T-helper 1 cell treated with Interleukin-12 subunit alpha and Interleukin-12 subunit beta and Interleukin-4 antibody, amounts not matched to agents 30 μg/mL and 1 μg/mL, for 36 hours (primary cell): ENCODE results near the gene PCGF2.

ENCODE experiments used
- H3K27ac Mint-ChIP-seq: one replicate; pipeline ENCODE4 v1.8.0; 2021; ENCODE audit warnings: mild to moderate bottlenecking, mixed read lengths
- H3K27me3 Mint-ChIP-seq: one replicate; pipeline ENCODE4 v1.8.0; 2021; ENCODE audit warnings: low read depth, mixed read lengths
- H3K36me3 Mint-ChIP-seq: one replicate; pipeline ENCODE4 v1.8.0; 2021; ENCODE audit warnings: low read depth, mixed read lengths
- H3K4me1 Mint-ChIP-seq: one replicate; pipeline ENCODE4 v1.8.0; 2021; ENCODE audit warnings: low read depth, mixed read lengths
- H3K4me3 Mint-ChIP-seq: one replicate; pipeline ENCODE4 v1.8.0; 2021; ENCODE audit warnings: mild to moderate bottlenecking, moderate library complexity, mixed read lengths
- H3K9me3 Mint-ChIP-seq: one replicate; pipeline ENCODE4 v1.8.0; 2021; ENCODE audit warnings: mixed read lengths

Gene PCGF2

DNA sequence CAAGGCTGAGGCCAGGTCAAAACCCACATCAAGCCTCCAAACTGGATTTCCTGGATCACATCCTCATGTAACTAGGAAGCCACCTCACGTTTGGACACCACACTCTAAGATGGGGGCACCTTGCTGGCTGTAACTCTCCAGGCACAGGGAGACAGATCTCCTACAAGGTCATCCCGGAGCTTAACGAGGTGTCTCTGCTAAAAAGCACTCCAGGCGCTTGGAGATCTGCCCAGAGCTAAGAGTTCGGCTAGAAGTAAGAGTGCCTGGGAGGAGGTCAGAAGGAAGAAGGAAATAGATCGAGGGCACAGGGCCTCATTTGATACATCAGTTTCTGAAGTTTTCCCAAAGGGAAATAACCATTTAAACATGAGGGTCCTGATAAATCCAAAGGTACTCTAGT is 20.3 kb upstream of the PCGF2 start:
- H3K27me3 Mint-ChIP-seq, result no peaks in the 10 kb centered on the region
- no peaks in the 10 kb centered on the region for H3K9me3 Mint-ChIP-seq
- H3K4me3 Mint-ChIP-seq, result no peak overlapping the region
- no peak overlapping the region for H3K27ac Mint-ChIP-seq
- H3K36me3 Mint-ChIP-seq, result peaks cover 52% of the 10 kb centered on the region
- H3K4me1 Mint-ChIP-seq, result no peaks in the 10 kb centered on the region

DNA sequence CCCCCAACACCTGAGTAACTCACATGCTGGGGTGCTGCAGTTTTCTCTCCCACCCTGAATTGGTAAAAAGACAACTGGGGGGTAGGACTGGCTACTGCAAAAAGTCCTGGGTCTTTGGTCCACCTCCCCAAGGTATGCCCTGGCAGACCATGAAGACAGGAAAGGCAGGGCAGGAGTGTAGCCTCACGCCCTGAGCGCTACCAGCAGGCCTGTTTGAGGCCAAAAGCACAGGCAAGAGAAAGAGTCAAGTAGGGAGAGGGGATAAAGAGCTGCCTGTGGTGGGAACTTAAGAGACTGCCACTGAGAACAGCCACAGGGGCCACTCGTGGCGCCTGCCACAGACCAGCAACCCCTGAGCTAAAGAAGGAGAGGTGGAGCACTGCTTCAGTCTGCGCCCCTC is 18.2 kb upstream of the PCGF2 start:
- Mint-ChIP-seq H3K36me3 (peaks cover 52% of the 10 kb centered on the region), H3K4me3 (no peak overlapping the region), H3K4me1 (peaks cover 6% of the 10 kb centered on the region), H3K27ac (no peak overlapping the region), H3K27me3 (no peaks in the 10 kb centered on the region), H3K9me3 (no peaks in the 10 kb centered on the region)

- no peak overlapping the region for H3K27ac Mint-ChIP-seq
These were observed 14.1 kb upstream of the PCGF2 start for GRCh38 chr17:38762231-38762630.

DNA sequence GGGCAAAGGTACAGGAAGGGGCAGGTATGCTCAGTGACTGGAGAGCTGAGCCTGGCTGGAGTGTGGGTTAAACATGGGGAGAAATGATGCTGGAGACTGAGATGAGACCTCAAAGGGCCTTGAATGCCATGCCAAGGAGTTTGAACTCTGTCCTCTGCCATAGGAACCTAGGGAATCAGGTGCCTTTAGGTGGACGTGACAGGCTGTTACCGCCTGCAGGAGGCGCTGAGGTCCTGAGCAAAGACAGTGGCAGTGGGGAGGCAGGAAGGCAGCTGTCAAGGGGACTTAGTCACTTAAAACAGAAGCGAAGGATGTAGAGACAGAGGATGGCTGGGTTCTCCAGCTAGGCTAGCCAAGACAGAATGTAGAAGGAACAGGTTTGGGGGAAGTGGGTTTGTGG is 13.5 kb upstream of the PCGF2 start:
- Mint-ChIP-seq H3K4me1 (peaks cover 10% of the 10 kb centered on the region), H3K36me3 (peaks cover 47% of the 10 kb centered on the region), H3K9me3 (no peaks in the 10 kb centered on the region), H3K27me3 (no peaks in the 10 kb centered on the region), H3K4me3 (peak overlapping the region; percentile 18), H3K27ac (peak overlapping the region; percentile 74)

More at GRCh38 chr17:38762231-38762630, 14.1 kb upstream of the PCGF2 start:
- Mint-ChIP-seq H3K27me3 (no peaks in the 10 kb centered on the region), H3K4me3 (no peak overlapping the region), H3K36me3 (peaks cover 53% of the 10 kb centered on the region), H3K4me1 (peaks cover 10% of the 10 kb centered on the region), H3K9me3 (no peaks in the 10 kb centered on the region)

GRCh38 chr17:38753071-38753506 is 5.0 kb upstream of the PCGF2 start:
- H3K36me3 Mint-ChIP-seq, result peaks cover 19% of the 10 kb centered on the region
- H3K4me1 Mint-ChIP-seq, result peaks cover 29% of the 10 kb centered on the region
- peak overlapping the region; percentile 94 for H3K27ac Mint-ChIP-seq
- H3K4me3 Mint-ChIP-seq, result peak overlapping the region; percentile 99
- peaks cover 23% of the 10 kb centered on the region for H3K27me3 Mint-ChIP-seq
- H3K9me3 Mint-ChIP-seq, result no peaks in the 10 kb centered on the region

GRCh38 chr17:38752308-38753070 is 4.4 kb upstream of the PCGF2 start, which contains the start of gene PSMB3:
Gene PSMB3 (plus strand): TSS chr17:38752741. CDS start chr17:38752827, 86 bp downstream.
- Mint-ChIP-seq H3K27ac (peak within 1 kb of the TSS; percentile 94), H3K36me3 (peaks cover 19% of the 10 kb centered on the region), H3K4me1 (peaks cover 29% of the 10 kb centered on the region), H3K9me3 (no peaks in the 10 kb centered on the region), H3K4me3 (peak within 1 kb of the TSS; percentile 99), H3K27me3 (peaks cover 27% of the 10 kb centered on the region)

DNA sequence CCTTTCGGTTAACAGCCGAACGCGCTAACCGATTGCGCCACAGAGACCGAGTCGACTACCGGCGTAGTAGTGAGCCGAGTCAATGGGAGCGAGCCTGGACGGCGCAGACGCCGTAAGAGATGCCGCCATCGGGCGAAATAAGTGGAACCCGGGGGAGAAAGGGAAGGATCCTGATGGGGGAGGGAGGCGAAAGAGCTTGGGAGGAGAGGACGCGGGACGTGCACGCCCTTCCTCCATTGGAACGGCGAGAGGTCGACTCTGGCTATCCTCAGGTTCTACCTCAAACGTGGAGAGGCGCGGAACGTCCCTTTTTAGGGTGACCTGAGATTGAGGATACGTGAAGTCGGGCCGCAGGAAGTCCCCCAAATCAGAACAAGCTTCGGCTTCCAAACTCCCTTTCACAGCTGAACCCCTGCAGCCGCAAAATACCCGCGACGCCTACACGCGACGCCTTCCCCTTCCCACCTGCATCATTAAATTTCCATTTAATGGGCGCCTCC is 3.7 kb upstream of the PCGF2 start:
- Mint-ChIP-seq H3K4me3 (peak overlapping the region; percentile 99), H3K36me3 (peaks cover 19% of the 10 kb centered on the region), H3K4me1 (peaks cover 29% of the 10 kb centered on the region), H3K9me3 (no peaks in the 10 kb centered on the region), H3K27me3 (peaks cover 28% of the 10 kb centered on the region), H3K27ac (peak overlapping the region; percentile 94)

- Mint-ChIP-seq H3K4me1 (peaks cover 32% of the 10 kb centered on the region), H3K4me3 (peak overlapping the region; percentile 99)
These were observed 3.1 kb upstream of the PCGF2 start for GRCh38 chr17:38751144-38751807.

GRCh38 chr17:38750312-38751121 is 2.4 kb upstream of the PCGF2 start:
- Mint-ChIP-seq H3K9me3 (no peaks in the 10 kb centered on the region), H3K4me1 (peaks cover 37% of the 10 kb centered on the region), H3K27ac (peak overlapping the region; percentile 94), H3K4me3 (peak overlapping the region; percentile 99), H3K36me3 (peaks cover 14% of the 10 kb centered on the region), H3K27me3 (peaks cover 39% of the 10 kb centered on the region)

More at GRCh38 chr17:38751144-38751807, 3.1 kb upstream of the PCGF2 start:
- Mint-ChIP-seq H3K27me3 (peaks cover 34% of the 10 kb centered on the region), H3K27ac (peak overlapping the region; percentile 94), H3K36me3 (peaks cover 19% of the 10 kb centered on the region), H3K9me3 (no peaks in the 10 kb centered on the region)

DNA sequence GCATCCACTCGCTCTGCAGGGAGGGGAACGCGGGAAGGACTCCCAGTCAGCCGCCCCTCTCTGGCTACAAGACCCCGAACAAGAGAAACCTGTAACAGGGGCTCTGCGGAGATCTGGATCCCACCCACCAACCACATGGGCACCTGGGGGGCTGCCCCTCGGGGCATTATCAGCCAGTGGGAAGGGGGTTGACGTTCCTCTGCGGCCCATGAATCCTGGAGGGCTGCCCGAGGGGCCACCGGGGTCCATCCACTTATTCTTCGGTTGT is 1.8 kb upstream of the PCGF2 start:
- H3K4me1 Mint-ChIP-seq, result peaks cover 37% of the 10 kb centered on the region
- no peaks in the 10 kb centered on the region for H3K9me3 Mint-ChIP-seq
- H3K27me3 Mint-ChIP-seq, result peaks cover 39% of the 10 kb centered on the region
- no peak overlapping the region for H3K27ac Mint-ChIP-seq
- H3K4me3 Mint-ChIP-seq, result peak overlapping the region; percentile 99
- H3K36me3 Mint-ChIP-seq, result peaks cover 13% of the 10 kb centered on the region

DNA sequence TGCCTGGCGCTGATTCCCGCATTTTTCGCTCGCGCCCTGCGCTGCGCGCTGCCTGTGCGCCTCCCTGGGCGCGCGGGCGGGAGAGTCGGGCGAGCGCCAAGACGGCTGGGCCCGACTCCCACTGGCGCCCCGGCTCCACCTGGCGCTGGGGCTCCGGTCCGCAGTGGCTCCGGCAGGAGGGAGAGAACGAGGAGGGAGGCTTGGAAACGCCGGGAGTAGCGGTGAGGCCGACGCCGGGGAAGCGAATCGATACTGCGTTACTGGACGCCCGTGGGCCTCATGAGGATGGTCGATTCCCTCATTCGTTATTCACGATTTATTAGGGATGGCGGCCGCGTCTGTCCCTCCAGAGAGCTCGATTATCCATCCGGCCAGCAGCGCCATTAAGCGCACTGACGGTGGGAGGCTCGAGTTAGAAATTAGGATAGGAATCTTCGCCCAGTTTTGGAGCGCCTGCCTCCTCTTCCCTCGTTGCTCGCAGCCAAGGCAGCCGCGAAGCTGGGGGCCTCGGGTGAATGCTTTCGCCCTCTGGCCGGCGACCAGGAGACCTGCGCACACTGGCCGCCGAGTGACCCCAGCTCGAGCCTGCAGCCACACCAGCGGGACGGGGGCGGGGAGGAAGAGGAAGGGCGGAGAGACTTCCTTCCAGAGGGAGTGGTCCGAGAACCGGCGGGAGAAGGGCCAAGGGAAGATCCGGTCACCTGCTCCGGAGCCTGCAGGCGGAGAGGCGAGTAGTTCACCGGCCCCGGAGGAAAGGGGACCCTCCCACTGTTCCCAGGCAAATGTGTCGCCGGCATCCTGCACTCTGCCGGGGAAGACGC is 1.3 kb upstream of the PCGF2 start:
- no peak overlapping the region for H3K27ac Mint-ChIP-seq
- peaks cover 39% of the 10 kb centered on the region for H3K27me3 Mint-ChIP-seq
- H3K9me3 Mint-ChIP-seq, result no peaks in the 10 kb centered on the region
- peak overlapping the region; percentile 99 for H3K4me3 Mint-ChIP-seq
- peaks cover 34% of the 10 kb centered on the region for H3K4me1 Mint-ChIP-seq
- H3K36me3 Mint-ChIP-seq, result peaks cover 10% of the 10 kb centered on the region

DNA sequence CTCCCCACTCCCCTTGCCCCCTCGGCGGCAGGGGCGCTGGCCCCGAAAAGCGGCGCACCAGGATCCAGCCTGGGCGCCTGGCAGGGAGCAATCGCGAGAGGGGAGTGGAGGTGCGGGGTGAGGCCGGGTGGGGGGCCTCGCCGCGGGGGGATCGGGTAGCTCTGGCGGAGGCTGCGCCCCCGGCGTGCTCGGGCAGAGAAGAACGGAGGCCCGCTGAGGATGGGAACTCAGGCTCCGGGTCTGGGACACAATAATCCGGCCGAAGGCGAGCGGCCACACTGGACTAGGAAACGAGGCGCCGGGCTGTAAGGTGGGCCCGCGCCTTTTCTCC is 721 bp upstream of the PCGF2 start:
- H3K4me3 Mint-ChIP-seq, result peak overlapping the region; percentile 56
- H3K27me3 Mint-ChIP-seq, result peaks cover 39% of the 10 kb centered on the region
- no peaks in the 10 kb centered on the region for H3K9me3 Mint-ChIP-seq
- H3K36me3 Mint-ChIP-seq, result peaks cover 9% of the 10 kb centered on the region
- peaks cover 32% of the 10 kb centered on the region for H3K4me1 Mint-ChIP-seq
- H3K27ac Mint-ChIP-seq, result no peak overlapping the region

DNA sequence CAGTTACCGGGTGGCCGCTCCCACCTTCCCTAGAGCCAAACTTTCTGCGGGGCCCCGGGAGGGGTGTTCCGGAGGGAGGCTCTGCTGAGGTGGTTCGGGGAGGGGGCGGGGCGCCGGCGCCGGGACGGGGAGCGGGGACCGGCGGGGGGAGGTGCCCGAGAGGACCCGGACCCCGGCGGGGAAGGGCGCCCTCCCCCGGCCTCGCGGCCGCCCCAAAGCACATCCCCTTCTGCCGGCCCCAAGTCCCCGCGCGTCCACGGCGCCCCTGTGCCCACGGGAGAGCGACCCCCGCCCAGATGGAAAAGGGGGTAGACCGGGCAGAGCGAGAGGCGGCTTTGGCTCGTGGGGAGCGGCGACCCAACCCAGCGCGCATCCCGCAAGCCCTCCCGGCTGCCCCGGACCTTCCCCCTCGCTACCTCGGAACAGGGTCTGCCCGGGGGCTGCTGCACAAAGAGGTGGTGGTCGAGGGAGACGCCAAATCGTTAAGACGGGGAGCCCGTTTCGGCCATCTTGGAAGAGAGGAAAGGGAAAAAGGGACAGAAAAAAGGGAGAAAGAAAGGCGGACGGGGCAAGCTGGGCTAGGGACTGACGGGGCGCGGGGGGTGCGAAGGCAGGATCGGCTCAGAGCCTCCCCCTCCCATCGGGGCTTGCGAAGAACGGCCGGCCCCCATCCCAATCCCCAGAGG is 530 bp downstream of the PCGF2 start:
- peaks cover 4% of the 10 kb centered on the region for H3K36me3 Mint-ChIP-seq
- peaks cover 35% of the 10 kb centered on the region for H3K4me1 Mint-ChIP-seq
- H3K27me3 Mint-ChIP-seq, result peaks cover 39% of the 10 kb centered on the region
- H3K27ac Mint-ChIP-seq, result no peak overlapping the region
- peak overlapping the region; percentile 82 for H3K4me3 Mint-ChIP-seq
- H3K9me3 Mint-ChIP-seq, result no peaks in the 10 kb centered on the region
